Mesenteric fat pad (tissue), 1 donor: Measurements from ENCODE around the gene PADI3. TPM values are rescaled to one million over a fixed set of nuclear protein-coding genes. Genes with fewer than 3 reads are reported as not detected.
"Not testable (repeated sequence)": the region's sequence is repeated elsewhere in the genome, so short reads cannot be mapped to it uniquely, and the experiment has no call there.

ENCODE experiments used
- DNase-seq: peaks from one replicate; pipeline ENCODE4 v3.0.0-alpha.2; 2020; ENCODE audit warnings: low spot score
- total RNA-seq: library from RNA; stranded (reverse); fragmentation: NEBNext Ultra II Directional; extraction: Animal tissue kit (Norgen Biotek cat#: 25700); gene quantifications from one replicate; pipeline ENCODE4 v1.2.1, GENCODE V29; 2021
- donor health status: DM: yes; HTN: yes; CAD: no.

PADI3 gene
- total RNA-seq, 1 donor from 2014 or later = not detected

DNA sequence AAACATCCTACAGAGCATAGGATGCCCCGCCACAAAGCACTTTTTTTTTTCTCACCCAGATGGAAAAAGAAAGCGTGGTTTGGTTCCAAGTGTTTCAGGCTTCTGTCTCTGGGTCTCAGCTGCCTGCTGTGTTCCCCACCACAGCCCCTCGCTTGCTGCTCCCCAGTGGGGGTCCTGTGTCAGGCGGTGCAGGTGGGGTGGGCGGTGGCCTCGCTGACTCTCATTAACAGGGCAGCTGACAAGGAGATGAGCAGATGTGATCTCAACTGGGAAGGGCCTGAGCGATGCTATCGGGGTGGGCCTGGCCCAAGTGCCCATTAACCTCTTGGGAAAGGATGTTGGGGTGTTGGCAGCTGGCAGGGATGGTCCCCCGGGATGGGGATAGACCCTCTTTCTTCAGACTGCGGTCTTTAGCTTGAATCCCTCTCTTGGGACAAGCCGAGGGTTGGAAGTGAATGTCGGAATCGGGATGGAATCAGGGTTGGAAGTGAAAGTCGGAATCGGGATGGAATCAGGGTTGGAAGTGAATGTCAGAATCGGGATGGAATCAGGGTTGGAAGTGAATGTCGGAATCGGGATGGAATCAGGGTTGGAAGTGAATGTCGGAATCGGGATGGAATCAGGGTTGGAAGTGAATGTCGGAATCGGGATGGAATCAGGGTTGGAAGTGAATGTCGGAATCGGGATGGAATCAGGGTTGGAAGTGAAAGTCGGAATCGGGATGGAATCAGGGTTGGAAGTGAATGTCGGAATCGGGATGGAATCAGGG lies 7.7 kb upstream of the PADI3 start:
- DNase-seq = not testable (repeated sequence)

GRCh38 chr1:17241780-17242074 lies 7.2 kb upstream of the PADI3 start:
- DNase-seq = not testable (repeated sequence)

DNA sequence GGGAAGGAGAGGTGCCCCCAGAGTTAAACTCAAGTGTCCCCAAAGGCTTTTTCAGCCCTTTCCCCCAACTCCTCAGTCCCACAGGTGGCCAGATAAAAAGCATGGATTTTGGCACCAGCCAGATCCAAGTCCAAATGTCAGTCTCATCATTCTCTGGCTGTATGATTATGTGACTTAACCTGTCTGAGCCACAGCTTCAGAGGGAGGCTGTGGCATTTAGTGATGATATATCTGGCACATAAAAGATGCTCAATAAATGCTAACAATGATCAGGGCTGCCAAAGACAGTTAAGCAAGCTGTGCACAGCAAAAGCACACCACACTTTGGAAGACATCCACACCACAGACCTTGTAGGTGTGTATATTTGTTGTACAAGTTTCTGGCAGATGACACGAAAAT lies 5.6 kb upstream of the PADI3 start:
- no peak for DNase-seq

- DNase-seq = no peak
These were observed 3.8 kb upstream of the PADI3 start for GRCh38 chr1:17244821-17245740.

DNA sequence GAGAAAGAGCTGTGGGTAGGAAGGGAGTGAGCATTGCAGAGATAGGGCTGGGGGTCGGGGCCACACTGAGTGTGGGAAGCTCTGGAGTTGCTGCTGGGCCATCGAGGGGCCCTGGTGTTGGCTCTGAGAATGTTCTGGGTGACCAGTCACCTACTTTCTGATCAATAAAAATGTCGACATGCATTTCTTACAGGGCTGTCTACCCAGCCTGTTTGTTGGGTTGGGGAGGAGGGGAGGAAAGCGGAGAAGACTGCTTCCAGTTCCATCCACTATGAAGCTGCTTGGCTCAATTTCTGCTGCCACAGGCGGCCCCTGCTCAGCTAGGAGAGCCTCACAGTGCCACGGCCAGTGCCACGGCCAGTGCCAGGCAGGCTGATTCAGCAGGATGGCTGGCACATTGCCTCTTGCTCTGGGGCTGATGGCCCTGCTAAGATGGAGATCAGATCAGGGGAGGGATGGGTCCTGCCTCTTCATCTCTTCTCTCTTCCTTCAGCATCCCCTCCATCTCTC lies 3.0 kb upstream of the PADI3 start:
- no peak for DNase-seq

GRCh38 chr1:17246971-17247370 lies 1.9 kb upstream of the PADI3 start:
- no peak for DNase-seq

DNA sequence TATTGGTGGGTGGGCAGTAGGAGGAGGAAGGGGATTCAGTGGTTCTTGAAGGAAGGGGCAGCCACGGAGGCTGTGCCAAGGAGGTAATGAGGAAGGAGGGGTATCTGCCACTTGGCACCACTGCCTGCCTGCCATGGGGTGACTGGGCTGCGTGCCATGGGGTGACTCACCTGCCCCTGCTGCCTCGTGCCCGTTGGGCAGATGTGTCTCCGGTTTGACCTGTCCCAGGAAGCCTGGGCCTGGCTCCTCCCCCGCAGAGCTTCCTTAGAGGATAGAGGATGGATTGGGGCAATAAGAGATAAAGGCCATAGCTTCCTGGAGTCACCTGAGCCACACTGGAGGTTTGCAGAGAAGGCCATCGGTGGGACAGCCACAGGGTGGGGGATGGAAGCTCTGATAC lies 1.7 kb downstream of the PADI3 start:
- DNase-seq = no peak

- no peak for DNase-seq
These were observed 2.3 kb downstream of the PADI3 start for GRCh38 chr1:17251246-17251645.

GRCh38 chr1:17251701-17252376 lies 2.9 kb downstream of the PADI3 start:
- DNase-seq = no peak

DNA sequence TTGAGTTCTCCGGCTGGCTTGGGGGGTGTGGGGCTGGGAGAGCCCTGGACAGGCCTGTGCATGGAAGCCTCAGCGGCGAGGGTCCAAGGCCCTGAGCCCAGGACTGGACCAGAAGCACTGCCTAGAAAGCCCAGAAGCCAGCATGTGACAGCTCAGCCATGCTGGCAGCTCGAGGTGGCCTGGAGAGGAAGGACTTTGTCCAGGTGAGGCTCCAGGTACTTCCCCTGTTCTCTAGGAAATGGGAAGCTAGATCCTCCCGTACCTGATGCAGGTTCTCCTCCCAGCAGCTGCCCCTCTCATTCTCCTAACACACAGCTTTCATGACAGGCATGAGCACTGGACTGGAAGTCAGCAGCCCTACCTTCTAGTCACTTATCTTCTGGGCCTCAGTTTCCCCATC lies 6.4 kb downstream of the PADI3 start:
- no peak for DNase-seq

- no peak for DNase-seq
These were observed 9.3 kb downstream of the PADI3 start for GRCh38 chr1:17258116-17258757.

DNA sequence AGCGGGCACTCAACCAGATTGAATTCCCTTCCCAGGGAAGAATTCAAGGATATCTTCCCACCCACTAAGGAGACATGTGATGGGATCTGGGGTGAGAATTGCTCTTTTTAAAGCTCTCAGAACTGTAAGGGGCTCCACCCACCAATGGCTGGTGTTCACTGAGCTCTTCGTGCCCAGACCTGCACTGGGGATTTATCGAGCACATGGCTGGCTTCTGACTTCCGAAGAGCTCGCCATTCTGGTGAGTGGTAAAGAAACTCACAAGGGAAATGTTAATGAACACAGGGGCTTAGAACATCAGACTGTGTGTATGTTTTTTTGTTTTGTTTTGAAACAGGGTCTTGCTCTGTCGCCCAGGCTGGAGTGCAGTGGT lies 9.8 kb downstream of the PADI3 start:
- DNase-seq = no peak

GRCh38 chr1:17259233-17259873 lies 10.5 kb downstream of the PADI3 start:
- no peak for DNase-seq

DNA sequence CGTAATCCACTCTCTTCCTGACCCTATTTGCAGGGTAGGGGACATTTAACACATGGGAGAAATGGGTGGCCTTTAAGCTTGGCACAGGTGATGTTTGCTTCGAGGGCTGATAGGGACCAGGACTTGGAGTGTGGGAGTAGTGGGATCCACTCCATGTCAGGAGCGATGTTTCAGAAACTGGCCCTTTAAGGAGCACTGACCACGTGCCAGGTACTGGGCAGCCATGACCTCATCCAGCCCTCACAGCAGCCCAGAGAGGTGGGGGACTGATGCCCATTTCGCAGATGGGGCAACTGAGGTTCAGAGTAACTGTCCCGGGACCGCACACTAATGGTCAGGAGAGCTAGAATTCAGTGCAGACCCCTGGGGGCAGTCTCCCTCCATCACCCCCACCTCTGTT lies 11.4 kb downstream of the PADI3 start:
- no peak for DNase-seq

GRCh38 chr1:17260738-17261137 lies 11.8 kb downstream of the PADI3 start:
- no peak for DNase-seq

DNA sequence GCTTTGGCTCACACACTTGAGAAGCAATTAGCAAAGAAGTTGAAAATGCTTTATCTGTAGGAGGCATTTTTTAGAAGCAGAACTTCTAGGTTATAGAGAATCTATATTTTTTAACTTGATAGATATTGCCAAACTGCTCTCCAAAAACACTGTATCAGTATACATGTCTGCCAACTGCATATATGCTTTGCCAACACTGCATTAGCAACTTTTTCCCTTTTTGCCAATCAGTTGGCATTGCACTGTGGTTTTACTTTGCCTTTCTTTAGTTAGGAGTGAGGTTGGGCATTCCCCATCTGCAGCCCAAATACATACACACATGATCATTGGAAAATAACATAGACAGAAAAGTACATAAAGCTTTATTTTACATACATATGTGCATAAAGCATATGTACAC lies 15.0 kb downstream of the PADI3 start:
- no peak for DNase-seq

GRCh38 chr1:17264470-17264869 lies 15.6 kb downstream of the PADI3 start:
- DNase-seq = no peak

- no peak for DNase-seq
These were observed 16.3 kb downstream of the PADI3 start for GRCh38 chr1:17265162-17265561.

GRCh38 chr1:17265950-17266349 lies 17.1 kb downstream of the PADI3 start:
- DNase-seq = no peak

DNA sequence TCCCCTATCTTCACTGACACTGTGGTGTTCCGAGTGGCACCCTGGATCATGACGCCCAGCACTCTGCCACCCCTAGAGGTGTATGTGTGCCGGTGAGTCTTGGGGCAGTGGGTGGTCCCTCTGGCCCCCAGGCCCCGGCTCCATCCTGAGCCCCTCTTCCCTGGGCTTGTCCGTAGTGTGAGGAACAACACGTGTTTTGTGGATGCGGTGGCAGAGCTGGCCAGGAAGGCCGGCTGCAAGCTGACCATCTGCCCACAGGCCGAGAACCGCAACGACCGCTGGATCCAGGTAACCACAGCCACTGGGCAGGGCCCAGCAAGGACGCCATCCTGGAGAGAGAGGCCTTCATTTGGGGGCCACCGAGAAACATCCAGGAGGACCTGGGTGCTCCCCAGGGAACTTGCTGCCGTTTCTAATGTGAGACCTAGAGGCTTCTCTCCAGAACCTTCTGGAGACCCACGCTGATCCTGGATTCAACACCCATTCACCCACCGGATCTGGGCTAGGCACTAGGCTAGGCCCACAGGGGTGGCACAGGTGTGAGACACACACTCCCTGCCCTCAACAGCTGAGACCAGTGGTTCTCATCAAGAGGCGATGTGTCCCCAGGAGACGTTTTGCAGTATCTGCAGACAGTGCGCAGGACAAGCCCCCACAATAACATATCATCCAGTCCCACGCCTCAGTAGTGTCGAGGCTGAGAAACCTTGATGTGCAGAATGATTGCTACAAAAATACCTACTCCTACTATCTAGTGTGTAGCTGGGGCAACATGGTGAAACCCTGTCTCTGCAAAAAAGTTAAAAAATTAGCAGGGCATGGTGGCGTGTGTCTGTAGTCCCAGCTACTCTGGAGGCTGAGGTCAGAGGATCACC lies 22.2 kb downstream of the PADI3 start:
- no peak for DNase-seq
